Measurements from ENCODE around the gene PPM1E.

PPM1E gene

GRCh38 chr17:58889928-58890327 lies 134.3 kb downstream of the PPM1E start:
- ATAC-seq, result no peak
- TF ChIP-seq ISL1 (CRISPR knock-in tag; IDR thresholded peaks at IDR 0.05) (no peak), TOX (CRISPR knock-in tag; IDR thresholded peaks at IDR 0.05; ENCODE audit: borderline replicate concordance) (no peak), ARNTL (CRISPR knock-in tag; IDR thresholded peaks at IDR 0.05; ENCODE audit: borderline replicate concordance, low read depth) (no peak), TSHZ2 (CRISPR knock-in tag; IDR thresholded peaks at IDR 0.05) (no peak), ZFP3 (CRISPR knock-in tag; IDR thresholded peaks at IDR 0.05) (no peak), ZNF70 (CRISPR knock-in tag; IDR thresholded peaks at IDR 0.05) (no peak), RARB (CRISPR knock-in tag; IDR thresholded peaks at IDR 0.05) (no peak)

DNA sequence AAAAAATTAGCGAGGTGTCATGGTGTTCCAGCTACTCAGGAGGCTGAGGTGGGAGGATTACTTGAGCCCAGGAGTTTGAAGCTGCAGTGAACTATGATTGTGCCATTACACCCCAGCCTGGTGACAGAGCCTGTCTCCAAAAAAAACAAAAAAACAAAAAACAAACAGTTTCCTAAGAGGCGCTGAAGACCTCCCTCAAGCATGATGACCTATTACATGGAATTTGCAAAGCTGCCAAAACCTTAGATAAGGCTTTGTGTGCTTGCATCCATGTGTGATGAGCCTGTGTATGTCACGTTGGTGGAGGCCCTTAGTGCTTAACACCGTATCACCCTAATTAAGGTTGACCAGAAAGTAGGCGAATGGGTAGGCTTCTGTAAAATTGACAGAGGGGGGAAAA lies 143.5 kb downstream of the PPM1E start:
- no peak for ATAC-seq
- TF ChIP-seq OSR1 (CRISPR knock-in tag; IDR thresholded peaks at IDR 0.05) (no peak), ZFP30 (CRISPR knock-in tag; IDR thresholded peaks at IDR 0.05) (no peak), ZNF8 (CRISPR knock-in tag; IDR thresholded peaks at IDR 0.05) (no peak), ESRRG (CRISPR knock-in tag; IDR thresholded peaks at IDR 0.05) (no peak), RARB (CRISPR knock-in tag; IDR thresholded peaks at IDR 0.05) (no peak)
- TF ChIP-seq, protein P1, sequence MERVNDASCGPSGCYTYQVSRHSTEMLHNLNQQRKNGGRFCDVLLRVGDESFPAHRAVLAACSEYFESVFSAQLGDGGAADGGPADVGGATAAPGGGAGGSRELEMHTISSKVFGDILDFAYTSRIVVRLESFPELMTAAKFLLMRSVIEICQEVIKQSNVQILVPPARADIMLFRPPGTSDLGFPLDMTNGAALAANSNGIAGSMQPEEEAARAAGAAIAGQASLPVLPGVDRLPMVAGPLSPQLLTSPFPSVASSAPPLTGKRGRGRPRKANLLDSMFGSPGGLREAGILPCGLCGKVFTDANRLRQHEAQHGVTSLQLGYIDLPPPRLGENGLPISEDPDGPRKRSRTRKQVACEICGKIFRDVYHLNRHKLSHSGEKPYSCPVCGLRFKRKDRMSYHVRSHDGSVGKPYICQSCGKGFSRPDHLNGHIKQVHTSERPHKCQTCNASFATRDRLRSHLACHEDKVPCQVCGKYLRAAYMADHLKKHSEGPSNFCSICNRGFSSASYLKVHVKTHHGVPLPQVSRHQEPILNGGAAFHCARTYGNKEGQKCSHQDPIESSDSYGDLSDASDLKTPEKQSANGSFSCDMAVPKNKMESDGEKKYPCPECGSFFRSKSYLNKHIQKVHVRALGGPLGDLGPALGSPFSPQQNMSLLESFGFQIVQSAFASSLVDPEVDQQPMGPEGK (CRISPR knock-in tag; IDR thresholded peaks at IDR 0.05; ENCODE audit: borderline replicate concordance), result no peak

GRCh38 chr17:58902322-58902721 lies 146.7 kb downstream of the PPM1E start:
- TF ChIP-seq CSDC2 (CRISPR knock-in tag; IDR thresholded peaks at IDR 0.05), result no peak
- no peak for TF ChIP-seq ZFP3 (CRISPR knock-in tag; IDR thresholded peaks at IDR 0.05)
- TF ChIP-seq, protein P2, sequence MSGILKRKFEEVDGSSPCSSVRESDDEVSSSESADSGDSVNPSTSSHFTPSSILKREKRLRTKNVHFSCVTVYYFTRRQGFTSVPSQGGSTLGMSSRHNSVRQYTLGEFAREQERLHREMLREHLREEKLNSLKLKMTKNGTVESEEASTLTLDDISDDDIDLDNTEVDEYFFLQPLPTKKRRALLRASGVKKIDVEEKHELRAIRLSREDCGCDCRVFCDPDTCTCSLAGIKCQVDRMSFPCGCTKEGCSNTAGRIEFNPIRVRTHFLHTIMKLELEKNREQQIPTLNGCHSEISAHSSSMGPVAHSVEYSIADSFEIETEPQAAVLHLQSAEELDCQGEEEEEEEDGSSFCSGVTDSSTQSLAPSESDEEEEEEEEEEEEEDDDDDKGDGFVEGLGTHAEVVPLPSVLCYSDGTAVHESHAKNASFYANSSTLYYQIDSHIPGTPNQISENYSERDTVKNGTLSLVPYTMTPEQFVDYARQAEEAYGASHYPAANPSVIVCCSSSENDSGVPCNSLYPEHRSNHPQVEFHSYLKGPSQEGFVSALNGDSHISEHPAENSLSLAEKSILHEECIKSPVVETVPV (CRISPR knock-in tag; IDR thresholded peaks at IDR 0.05), result no peak
- TF ChIP-seq POU6F1 (CRISPR knock-in tag; IDR thresholded peaks at IDR 0.05; ENCODE audit: borderline replicate concordance, low read depth), result no peak
- no peak for ATAC-seq

DNA sequence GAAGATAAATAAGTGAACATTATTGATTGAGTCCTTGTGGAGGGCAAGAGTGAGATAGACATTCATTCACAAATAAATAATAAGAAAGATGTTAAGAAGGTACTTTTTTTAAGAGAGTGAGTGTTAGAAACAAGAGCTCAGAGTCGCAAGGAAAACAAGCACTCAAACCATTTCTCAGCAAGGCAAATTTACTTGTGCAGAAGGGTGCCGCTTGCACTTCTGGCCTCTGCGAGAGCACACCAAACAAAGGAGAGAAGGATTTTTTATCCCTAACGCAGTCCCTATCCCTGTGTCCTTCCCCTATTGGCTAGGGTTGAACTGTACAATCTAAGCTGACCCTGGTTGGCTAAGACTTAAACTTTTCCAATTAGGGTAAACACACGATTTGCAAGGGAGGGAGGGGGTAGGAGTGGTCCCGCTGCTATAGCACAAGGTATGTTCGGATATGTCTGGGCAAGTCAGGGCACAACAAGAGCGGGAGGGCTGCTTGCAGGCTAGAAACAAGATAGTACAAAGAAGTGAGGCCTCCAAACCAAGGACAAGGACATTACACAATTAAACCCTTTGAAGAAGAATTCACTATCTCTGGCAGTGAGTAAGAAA lies 156.2 kb downstream of the PPM1E start:
- TF ChIP-seq TCF4 (CRISPR knock-in tag; IDR thresholded peaks at IDR 0.05; ENCODE audit: borderline replicate concordance), result no peak
- TF ChIP-seq ARNTL (CRISPR knock-in tag; IDR thresholded peaks at IDR 0.05; ENCODE audit: borderline replicate concordance, low read depth), result no peak
- TF ChIP-seq ZC3H10 (CRISPR knock-in tag; IDR thresholded peaks at IDR 0.05), result no peak
- no peak for TF ChIP-seq TOX (CRISPR knock-in tag; IDR thresholded peaks at IDR 0.05; ENCODE audit: borderline replicate concordance)
- no peak for ATAC-seq

DNA sequence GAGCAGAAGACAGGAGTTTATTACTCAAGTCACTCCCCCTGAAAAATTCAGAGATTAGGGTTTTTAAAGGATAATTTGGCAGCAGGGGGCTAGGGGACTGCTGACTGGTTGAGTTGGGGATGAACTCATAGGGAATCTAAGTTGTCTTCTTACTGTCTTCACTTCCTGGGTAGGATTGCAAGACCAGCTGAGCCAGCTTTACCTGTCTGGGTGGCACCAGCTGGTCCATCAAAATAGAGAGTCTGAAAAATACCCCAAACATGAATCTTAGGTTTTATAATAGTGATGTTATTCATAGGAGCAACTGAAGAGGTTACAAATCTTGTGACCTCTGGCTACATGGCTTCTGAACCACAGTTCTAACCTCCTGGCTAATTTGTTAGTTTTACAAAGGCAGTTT lies 157.9 kb downstream of the PPM1E start:
- TF ChIP-seq ZC3H10 (CRISPR knock-in tag; IDR thresholded peaks at IDR 0.05), result no peak
- TF ChIP-seq ZFP3 (CRISPR knock-in tag; IDR thresholded peaks at IDR 0.05), result no peak
- TF ChIP-seq PPARA (CRISPR knock-in tag; IDR thresholded peaks at IDR 0.05; ENCODE audit: borderline replicate concordance), result no peak
- no peak for ATAC-seq
